Medulla oblongata (tissue), 1 donor: ENCODE data around the gene MYO9A.
A peak's percentile ranks its signal among the peaks of the same experiment; 100 is the strongest.

Source experiments
- DNase-seq: peaks from one replicate; pipeline ENCODE4 v3.0.0-alpha.2; 2015; ENCODE audit errors: extremely low spot score

Gene MYO9A

GRCh38 chr15:71809346-71809745, 308.6 kb downstream of the MYO9A start:
- no peak for DNase-seq

DNA sequence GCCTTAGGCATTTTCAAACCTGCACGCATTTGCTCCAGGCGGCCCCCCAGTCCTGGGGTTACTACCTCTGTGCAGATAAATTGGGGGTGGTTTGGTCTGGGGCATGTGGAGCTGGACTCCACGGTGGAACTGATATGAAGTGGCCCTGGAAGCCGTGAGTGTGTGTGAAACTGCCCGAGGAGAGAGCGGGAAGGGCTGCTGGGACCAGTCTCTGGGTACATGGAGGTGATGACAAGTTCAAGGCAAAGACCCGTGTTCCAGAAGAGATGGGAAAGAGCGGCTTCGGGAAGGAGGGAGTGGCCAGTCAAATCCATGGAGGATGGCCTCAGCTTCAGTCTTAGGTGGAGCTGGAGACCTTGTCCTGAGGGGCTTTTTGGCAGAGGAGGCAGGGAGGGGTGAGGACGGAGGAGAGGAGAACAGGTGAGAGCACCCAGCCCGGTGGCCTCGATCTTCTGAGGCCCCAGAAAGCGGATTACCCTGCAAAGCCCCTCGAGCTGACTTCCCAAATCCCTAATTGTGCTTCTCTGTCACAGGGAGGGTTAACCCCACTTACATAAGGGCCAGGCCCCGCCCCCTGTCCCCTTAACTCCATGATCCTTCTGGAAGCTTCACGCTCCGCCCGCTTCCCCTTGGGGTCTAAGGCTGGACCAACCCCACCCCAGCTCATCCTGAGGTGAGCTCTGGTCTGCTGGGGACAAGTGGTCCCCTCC, 309.5 kb downstream of the MYO9A start:
- no peak for DNase-seq

GRCh38 chr15:71807691-71808091, 310.3 kb downstream of the MYO9A start:
- DNase-seq, result no peak

- no peak for DNase-seq
These were observed 310.8 kb downstream of the MYO9A start for GRCh38 chr15:71807125-71807629.

DNA sequence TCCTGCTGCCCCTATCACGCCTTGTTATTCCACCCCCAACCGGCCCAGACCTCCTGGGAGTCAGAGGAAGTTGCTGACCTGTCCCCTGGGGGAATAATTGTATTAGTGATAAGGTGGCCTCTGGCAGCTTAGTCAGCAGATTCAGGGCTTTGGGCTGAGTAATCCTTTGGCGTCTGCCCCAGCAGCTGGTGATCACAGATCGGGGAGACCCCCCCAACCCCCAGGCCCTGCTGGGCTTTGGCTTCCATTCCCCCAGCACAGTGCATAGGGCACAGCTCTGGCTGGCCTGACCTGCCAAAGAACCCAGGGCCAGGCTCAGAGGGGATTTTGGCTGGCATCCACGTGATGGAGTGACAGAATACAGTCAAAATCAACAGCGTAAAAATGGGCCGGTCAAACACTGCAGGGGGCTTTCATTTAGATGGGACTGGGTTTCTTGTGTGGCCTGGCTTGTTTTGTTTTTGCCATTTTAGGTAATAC, 311.5 kb downstream of the MYO9A start:
- DNase-seq, result no peak

GRCh38 chr15:71804695-71805470, 313.1 kb downstream of the MYO9A start:
- DNase-seq, result no peak

GRCh38 chr15:71804226-71804625, 313.7 kb downstream of the MYO9A start:
- no peak for DNase-seq

DNA sequence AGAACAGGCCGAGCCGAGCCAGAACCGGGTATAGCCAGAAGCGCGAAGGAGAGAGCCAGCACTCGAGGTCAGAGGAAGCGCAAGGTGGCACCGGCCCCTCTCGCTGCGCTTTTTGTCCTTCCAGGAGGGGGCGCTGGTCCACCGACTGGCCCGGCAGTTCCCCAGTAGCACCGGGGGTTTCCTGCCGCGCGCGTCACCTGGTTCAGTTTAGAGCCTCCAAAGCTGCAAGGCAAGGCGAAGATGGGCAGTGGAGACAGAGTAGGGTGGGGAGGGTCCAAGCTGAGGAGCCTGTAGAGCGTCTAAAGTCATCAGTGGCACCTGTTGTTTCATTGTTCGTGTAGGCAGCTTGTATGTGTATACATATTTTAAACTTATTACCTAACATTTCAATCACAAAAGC, 315.2 kb downstream of the MYO9A start:
- no peak for DNase-seq

DNA sequence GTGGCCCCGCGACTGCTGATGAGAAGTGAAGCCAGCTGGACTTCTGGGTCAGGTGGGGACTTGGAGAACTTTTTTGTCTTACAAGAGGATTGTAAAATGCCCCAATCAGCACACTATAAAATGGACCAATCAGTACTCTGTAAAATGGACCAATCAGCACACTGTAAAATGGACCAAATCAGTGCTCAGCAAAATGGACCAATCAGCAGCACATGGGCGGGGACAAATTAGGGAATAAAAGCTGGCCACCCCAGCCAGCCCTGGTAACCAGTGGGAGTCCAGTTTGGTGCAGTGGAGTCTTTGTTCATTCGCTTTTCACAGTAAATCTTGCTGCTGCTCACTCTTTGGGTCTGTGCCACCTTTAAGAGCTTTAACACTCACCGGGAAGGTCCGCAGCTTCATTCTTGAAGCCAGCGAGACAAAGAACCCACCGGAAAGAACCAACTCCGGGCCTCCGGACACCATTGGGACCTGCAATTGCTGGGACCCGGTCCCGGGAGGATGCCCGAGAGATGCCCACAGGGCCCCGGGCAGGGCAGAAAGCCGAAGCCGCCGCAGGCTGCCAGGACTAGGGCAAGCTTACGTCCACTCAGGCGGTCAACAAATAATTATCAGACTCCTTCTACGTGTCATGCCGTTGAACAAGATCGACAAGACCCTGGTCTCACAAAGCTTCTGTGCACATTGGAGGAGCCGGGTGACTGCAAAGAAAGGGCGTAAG, 315.9 kb downstream of the MYO9A start:
- no peak for DNase-seq

GRCh38 chr15:71800835-71801745, 316.9 kb downstream of the MYO9A start:
- peak; percentile 67 for DNase-seq

DNA sequence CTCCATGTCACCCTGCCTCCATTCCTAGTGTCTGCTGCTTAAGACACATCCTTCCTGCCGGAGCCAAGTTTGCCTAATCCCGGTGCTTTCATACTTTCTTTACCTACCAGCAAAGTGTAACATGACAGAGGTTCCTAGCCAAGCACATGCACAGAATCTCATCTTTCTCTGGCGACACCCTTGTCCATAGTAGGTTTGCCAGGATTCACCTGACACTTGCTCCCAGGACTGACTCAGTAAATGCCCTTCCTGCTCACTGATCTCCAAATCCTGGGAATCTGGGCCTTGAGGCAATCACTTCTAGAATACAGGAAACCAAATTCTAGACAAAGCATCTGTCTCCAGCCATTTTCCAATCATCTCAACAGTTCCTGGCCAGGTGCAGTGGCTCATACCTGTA, 317.8 kb downstream of the MYO9A start:
- no peak for DNase-seq

DNA sequence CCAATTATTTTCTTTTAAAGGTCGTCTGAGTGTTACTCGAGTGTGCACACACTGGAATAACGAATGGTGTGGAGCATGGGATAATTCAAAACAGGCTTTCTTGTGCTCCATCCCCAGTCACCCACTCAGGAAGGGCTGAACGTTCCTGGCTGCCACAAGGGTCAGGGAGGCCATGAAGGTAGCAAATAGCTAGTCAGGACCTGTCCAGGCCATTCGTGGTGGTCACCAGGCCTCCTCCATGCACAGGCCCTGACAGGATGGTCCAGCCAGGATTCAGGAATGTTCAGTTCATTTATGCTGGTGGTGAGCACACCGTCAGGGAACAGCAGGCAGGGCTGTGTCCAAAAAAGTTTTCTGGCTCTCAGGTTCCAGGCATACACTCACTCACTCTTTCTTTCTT, 319.3 kb downstream of the MYO9A start:
- no peak for DNase-seq

GRCh38 chr15:71792521-71792920, 325.4 kb downstream of the MYO9A start:
- DNase-seq, result no peak

DNA sequence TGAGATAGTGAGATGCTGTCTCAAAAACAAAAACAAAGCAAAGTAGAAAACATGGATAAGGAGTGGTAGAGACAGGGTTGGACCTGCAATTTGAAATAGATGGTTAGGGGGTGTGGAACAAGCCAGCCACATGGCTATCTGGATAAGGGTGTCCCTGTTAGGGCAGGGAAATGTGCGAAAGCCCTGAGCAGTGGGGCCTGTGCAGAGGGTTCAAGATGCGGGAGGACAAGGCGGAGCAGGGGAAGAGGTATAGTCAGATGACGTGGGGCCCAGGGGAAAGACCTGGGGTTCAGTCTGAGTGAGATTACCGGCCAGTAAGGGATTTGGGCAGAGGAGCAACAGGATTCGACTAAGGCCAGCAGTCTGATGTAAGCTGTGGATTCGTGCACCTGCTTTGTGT, 326.0 kb downstream of the MYO9A start:
- no peak for DNase-seq

- no peak for DNase-seq
These were observed 327.9 kb downstream of the MYO9A start for GRCh38 chr15:71790081-71790480.

DNA sequence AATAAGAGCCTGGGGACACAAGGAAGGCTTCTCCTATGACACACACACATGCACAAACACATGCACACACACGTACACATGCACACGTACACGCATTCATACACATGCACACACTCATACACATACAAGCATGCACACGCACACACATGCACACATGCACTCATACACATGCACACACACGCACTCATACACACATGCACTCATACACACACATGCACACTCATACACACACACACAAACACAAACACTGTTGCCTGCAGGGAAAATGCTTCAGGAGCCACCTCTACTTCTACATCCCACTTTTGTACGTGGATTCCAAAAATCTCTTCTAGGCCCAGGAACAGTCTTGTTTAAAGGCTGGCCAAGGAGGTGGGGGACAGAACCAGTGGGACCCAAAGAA, 328.3 kb downstream of the MYO9A start:
- DNase-seq, result no peak

- DNase-seq, result no peak
These were observed 329.0 kb downstream of the MYO9A start for GRCh38 chr15:71788646-71789579.

DNA sequence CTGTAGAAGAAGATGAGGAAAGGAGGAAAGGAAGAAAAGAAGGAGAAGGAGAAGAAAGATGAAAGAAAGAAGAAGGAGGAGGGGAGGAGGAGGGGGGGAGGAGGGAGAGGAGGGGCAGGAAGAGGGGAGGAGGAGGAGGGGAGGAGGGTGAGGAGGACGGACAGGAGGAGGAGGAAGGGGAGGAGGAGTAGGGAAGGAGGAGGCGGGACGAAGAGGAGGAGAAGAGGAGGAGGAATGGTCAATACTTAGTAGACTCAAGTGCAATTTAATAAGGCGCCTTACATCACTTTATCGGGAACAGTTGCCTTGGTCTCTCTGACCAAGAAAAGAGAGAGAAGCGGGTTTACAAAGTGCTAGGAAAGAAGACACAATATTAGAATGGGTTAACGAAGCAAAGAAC, 331.3 kb downstream of the MYO9A start:
- no peak for DNase-seq

DNA sequence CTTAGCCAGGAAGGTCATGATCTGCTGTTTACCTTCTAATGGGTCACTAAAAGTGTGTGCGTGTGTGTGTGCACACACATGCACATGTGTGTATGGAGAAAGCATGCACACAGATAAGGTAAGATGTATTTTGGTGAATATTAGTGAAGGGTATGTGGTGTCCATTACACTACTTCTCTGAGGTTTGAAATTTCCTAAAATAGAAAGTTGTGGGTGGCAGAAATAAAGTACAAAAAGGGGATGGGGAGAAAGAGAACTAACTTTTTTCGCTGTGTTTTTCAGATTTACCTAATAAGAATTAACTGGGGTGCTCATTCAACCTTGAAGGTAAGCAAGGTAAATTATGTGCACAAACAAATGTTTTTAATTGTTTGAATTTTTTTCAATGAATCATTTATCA, 332.0 kb downstream of the MYO9A start:
- no peak for DNase-seq

GRCh38 chr15:71784719-71785118, 333.2 kb downstream of the MYO9A start:
- no peak for DNase-seq
